ENCODE results near the gene RAG1.
A peak's percentile ranks its signal among the peaks of the same experiment; 100 is the strongest.

RAG1 gene

DNA sequence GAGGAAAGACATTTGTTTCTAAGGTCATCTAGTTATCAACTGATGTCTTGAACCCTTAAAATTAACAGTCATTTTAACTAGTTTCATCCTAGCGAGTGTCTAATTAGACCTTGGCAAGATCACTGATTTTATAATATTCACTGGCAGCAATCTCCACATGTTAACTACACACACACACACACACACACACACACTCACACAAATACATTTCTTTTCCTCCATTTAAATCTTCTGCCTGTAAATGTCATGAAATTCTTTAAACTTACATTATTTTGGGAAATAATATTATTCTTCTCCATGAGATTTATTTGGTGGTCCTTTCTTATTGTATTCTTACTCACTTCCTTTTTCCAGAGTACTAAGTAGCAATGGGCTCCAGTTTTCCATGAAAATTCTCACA, 23.6 kb downstream of the RAG1 start:
- no peak for DNase-seq

DNA sequence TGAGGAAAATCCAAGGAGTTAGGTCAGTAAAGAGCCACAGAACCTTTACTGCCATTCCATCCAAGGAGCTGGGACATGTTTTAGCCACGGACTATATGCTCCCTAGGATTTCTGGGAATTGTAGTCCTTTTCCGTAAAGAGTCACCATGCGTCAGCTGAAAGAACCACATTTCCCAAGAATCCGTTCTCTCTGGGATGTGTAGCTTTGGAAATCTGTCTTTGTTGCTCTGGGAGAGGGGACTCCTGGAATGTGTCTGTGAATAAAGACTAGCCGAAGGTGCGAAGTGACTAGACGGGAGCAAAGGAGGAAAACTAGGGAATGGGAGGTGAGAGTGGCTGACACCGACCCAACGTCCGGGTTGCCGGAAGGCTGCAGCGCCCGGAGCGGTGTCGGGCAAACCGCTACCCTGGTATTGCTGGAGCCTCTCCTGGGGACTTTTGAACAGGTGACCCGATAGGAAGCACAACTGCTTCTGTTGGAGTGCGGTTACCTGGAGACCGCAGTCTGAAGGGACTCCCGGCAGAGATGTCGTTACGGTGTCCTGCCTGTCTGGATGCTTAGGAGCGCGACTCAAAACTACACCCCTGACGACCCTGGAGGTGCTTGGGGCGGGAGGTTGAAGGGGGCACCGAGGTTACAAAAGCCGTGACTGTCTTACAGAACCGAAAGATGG, 26.6 kb downstream of the RAG1 start, which contains the start of gene IFTAP:
Gene IFTAP (plus strand): TSS at position 187 of the 674 bp plus-strand sequence. CDS start 15,602 bp downstream, outside the sequence.
- DNase-seq = peak; percentile 96

DNA sequence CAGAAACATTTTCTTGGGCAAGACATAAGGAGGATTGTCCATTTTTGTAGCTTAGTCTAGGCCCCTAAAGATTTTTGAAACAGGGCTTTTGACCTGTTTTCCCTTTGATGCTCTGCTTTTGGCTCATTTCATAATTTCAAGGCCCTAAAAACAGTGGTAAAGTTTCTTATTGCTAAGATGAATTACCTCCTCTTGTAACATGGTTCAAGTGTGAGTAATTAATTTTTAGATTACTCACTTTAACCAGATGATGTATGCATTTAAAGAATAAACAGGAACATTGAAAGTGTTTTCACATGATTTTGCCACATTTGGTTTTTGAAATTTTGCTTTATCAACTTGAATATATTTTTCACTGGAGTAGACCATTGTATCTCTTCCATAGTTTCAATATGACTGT, 29.1 kb downstream of the RAG1 start:
- DNase-seq = no peak

DNA sequence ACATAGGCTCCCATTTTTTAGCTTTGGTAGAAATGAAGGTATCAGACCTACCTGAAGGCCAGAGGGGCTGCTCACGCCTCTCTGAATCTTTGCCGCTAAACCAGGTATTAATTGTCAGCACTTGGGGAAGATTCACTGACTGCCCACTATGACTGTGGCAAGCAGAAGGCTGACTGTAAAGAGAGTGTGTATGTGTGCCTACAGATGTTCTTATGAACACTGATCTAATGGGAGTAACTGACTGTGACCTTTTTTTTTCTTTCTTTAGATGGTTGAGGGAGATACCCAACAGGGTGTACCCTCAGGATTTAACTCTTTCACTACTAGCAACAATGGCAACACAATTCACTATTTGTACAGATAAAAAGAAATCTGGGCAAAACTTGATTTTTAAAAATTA, 30.2 kb downstream of the RAG1 start, which contains the start of gene RAG2:
Gene RAG2 (minus strand): TSS at position 186 of the 400 bp plus-strand sequence. CDS start 4,068 bp downstream, outside the sequence.
- no peak for DNase-seq

DNA sequence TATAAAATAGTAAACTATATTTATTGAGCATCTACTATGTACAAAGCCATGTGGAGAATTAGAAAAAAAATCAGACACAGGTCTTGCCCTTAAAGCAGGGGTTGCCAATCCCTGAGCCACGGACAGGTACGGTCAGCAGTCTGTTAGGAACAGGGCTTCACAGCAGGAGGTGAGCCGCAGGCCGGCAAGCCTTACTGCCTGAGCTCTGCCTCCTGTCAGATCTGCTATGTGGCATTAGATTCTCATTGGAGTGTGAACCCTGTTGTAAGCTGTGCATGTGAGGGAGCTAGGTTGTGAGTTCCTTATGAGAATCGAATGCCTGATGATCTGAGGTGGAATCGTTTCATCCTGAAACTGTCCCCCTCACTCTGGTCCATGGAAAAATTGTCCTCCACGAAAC, 32.4 kb downstream of the RAG1 start:
- DNase-seq = no peak

DNA sequence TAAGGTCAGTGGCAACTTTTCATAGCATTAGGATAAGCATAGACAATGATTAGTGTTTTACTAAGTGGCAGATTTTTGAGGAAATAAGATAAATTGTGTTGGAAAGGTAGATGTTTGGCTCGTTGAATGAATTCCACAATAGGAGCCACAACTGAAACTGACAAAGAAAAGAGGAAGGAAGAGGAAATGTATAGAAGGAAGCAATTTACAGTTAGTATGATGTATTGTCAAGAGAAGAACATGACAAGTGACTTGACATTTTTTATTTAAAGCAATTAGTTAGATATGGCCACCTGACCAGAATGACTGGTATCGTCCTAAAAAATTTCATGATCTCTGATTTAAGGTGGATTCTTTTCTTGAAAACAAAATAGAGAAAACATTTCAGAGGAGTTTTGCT, 33.3 kb downstream of the RAG1 start:
- DNase-seq = no peak

DNA sequence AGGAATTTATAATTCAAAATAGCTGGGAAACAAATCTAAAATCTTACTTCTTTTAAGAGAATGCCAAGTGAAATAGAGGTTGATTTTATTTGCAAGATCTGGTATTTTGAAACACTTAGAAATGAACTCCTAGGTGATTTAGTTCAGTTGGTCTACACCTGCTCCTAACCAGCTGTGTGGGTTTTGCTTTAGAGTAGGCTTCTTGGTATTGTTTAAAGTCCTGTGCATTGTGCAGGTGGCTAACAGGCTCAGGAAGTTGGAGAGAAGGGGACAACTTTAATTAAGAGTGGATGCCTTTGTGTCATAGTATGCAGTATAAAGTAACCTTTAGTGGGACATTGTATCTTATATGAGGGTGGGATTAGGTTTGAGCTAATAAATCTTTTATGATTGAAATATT, 34.3 kb downstream of the RAG1 start:
- DNase-seq = no peak

DNA sequence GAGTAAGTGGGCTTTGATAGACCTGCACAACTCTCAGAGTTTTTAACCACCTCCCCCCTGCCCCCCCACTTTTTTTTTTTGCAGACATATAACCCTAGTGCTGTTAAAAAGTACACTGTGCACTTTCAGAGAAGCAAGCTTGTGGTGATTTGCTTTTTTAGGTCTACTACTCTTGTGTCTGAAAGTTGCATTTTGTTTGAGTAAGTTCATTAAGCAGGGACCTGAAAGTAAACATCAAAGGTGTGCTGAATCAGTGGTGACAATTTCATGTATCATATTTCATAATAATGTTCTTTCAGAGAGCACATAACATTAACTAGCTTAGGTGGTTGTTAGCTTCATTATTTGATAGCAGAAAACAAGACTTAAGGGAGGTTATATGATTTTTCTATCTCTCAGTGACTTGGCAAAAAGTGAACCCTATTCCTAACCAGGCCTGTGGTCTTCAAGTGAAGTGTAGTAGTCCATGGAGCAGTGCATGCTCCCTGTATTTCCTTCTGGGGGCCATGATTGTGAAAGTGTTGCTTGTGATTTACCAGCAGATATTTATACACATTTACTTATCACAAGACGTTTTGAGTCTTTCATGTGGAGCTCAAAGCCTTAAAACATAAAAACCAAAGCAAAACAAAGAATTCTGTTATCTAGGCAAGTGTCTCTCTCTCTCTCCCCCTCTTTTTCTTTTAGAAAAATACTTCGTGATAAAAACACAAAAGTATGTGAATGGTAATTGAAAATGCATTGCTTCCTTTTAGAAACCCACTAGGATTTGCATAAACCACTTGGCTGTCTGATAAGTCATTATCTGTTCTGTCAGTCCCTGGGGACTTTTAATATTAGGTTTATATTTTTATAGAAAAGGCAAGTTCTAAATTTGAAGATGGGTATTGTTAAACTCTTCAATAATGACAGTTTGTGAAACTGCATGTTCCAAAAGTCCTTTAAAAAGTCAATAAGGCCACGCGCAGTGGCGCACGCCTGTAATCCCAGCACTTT, 37.7 kb downstream of the RAG1 start:
- DNase-seq = no peak

DNA sequence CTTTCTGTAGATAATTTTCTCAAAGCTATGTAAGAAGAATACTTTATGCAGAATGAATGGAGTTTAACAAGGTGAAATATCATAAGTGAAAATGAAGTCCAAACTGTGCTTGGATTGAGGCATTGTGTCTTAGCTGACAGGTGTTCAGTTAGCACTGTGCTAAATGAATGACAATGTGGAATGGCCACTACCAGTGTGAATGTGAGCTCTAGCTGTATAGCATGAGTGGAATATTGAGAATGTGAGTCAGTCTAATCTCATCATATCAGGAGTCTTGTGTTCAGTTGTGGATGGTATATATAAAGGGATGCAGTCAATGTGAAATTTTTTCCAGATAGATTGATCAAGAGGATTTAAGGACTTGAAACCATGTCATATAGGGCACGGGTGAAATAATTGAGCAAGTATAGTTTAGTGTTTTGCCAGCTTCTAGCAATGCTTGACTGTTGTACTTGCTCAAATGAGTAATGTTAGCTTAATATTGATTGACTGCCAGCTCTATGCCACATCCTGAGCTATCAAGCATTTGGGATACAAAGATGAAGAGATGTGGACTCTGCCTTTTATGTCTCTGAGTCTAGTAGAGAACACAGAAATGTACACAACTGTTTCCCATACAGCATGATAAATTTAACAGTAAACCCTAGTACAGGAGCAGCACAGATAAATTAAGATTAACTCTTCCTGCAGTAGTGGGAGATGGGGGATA, 40.8 kb downstream of the RAG1 start:
- DNase-seq = no peak

DNA sequence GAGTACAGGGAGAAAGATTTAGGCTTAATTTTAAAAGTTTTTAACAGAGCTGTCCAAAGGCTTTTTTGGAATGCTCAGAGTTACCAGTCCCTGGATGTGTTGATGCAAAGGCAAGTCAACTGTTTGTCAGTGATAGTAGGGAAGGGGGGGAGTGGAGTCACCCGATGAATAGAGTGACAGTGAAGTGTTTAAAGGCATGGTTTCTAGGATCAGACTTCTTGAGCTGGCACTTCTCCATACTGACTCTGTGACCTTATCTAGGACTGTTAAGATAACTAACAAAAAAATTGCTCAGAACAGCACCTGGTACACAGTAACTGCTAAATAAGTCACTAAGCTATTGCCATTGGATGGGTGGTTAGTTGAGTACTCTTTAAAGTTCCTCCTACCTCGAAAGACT, 41.6 kb downstream of the RAG1 start:
- no peak for DNase-seq

DNA sequence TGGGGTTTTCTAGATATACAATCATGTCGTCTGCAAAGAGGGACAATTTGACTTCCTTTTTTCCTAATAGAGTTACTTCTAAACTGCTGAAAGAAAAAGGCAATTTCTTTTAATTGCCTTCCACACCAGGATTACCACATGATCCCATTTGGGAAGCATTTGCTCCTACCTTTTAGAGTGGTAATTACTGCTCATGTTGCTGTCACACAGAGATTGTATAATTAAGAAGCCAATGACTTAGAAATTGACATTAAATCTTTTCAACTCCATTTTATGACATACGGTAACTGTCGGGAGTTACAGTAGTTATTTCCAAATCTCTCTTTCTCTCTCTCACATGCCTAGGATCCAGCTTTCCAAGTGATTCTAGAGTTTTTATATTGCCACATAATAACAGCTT, 48.0 kb downstream of the RAG1 start:
- no peak for DNase-seq

DNA sequence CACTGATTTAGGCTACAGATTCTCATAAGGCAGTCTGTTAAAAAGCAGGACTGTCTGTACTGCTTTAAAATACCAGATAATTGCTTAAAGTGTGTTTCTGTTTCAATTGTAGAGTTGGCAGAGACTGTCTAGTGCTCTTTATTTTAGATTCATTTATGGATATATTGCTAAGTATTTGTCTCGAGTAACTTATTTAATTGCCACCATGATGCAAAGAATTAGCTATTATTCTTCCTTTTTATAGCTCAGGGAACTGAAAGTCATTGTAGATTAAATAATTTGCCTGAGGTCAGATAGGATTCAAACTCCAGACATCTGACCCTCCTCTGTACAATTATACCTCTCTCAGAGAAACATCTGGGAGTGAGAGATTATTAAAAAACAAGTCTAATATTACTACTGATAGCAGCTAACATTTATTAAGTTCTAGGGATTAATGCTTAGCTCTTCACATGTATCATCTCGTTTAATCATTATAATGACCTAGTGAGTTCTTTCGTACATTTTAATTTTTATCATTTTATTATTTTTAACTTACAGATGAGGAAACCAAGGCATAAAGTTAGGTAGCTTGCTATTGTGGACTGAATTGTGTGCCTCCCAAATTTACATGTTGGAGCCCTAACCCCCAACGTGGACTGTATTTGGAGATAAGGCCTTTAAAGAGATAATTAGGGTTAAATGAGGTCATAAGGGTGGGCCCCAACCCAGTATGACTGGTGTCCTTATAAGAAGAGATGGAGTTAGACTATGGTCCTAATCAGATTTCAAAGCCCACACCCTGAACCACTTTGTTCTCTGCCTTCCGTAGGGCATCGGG, 49.9 kb downstream of the RAG1 start:
- no peak for DNase-seq

DNA sequence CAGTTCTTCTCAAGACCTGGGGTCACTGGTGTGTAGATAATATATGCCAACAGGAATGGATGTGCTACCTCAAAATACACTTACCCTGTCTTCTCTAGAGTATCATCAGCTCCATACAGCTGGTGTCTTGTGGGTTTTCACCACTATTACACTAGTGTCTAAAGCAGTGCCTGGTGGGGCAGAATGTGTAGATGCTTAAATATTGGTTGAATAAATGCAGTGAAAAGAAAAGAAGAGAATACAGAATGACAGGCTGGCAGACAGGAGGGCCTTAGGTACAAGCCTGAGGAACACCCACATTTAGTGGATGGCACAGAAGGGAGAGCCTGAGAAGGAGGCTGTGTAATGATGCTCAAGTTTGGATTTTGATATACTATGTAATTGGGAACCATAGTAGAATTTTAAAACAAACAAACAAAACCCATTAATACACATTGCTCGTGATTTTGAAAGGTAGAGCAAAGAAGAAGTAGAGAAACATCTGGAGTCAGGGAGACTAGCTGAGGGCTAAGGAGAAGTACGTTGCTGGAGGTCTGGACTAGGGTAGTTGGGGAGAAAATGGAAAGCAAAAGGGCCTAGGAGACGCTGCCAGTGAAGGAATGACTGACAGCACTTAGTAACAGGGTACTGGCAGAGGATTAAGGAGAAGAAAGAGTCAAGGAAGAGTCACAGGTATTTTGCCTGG, 50.7 kb downstream of the RAG1 start:
- no peak for DNase-seq

DNA sequence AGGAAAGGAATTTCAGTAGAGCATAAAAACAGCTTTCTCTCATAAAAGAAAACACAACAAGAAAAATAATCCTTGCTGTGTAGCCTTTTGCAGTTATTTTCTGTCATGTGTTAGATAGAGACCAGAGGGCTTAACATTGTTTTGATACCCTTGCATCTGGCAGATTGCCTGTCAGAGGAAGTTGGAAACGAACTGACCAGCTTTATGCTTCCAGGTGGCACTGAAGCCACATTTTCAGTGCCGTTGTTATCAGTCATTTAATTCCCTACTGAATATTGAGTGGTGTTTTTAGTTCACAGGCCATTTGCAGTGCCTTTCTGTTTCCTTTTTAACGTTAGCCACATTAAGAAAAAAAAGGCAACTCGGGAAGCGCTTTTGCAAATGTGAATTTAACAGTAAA, 51.7 kb downstream of the RAG1 start:
- no peak for DNase-seq

DNA sequence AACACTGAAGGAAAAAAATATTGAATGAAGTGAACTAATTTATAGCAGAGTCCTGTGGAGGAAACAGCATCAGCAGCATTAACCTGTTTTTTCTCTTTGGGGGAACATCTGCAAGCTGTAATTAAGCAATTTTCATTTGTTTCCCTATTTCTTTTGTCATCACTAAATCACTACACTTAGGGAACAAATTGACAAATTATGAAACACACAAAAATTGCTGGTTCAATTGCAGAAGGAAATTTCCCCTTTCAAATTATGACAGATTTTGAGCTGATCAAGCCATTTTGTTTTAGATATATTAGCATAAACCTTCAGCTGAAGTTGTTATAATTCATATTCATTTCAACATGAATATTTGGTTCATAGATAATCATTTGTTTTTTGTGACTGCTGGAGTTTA, 52.4 kb downstream of the RAG1 start:
- DNase-seq = no peak

DNA sequence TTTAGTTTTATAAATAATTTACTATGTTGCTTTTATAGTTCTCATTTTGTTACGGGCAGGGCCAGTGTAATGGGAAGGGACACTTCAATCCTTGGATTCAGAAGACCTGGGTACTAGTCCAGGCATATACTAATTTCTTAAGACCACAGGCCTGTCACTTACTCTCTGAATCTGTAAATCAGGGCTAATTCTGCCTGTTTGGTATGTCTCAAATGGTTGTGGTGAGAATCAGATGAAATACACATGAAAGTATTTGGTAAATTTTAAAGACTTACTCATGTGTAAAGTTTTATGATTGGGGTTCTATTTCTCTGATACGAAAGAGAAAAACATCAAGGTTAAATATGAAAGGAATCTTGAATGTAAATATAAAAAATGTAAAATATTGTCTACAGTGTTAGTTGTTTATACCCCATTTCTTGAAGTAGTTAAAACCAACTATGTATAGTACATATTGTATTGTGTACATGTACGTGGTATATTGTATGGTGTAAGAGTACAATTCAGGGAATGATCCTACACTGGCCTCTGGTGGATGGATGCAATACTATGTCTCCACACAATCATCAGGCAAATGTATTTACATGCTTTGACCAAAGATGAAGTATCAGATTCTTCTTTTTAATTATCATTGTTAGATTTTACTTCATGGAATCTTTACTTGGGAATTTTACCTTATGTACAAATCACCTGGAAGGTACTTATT, 54.8 kb downstream of the RAG1 start:
- DNase-seq = no peak

DNA sequence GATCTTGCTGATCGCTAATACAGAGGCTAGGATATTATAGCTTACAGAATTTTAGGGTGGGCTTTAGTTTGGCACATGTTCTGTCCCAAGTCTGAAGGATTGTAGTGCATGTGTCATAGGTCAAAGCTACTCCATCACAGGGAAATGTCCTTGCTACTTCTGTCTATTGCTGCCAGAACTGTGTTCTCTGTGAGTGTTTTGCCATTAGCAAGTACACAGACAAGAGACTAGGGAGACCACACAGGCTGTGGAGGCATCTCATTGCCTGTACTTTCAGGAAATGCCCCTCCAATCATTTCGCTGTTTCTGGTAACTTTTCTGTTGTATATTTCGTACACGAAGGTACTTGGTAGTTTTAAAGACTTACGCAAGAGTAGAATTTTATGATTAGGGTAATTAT, 55.7 kb downstream of the RAG1 start:
- no peak for DNase-seq

DNA sequence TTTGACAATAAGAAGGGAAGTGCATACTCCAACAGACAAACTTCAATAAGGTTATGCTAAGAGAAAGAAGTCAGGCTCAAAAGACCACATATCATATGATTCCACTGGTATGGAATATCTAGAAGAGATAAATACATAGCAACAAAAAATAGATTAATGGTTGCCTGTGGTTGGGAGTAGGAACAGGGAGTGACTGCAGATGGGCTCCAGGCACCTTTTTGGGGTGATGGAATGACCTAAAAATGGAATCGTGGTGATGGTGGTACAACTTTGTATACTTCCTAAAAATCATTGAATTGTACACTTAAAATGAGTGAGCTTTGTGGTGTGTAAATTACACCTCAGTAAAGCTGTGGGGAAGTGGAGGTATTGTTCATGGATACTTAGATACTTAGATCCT, 59.2 kb downstream of the RAG1 start:
- no peak for DNase-seq

DNA sequence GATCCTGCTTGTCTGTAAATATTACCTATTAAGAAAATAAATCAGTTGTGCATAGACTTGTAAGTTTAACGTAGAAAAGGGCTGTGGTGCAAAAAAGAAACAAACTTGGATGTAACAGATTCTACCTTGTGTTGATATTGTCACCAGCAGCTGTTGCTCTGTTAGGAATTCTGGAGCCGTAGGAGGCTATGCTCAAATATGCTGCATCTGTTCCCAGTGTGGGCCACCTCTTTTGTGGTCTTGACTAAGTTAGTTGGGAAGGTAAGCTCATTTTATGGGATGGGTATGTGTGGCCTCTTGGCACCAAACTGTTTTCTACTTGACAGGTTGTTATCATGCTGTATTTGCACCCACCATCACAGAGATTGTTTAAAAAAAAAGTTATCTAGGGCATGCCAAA, 59.7 kb downstream of the RAG1 start:
- no peak for DNase-seq

DNA sequence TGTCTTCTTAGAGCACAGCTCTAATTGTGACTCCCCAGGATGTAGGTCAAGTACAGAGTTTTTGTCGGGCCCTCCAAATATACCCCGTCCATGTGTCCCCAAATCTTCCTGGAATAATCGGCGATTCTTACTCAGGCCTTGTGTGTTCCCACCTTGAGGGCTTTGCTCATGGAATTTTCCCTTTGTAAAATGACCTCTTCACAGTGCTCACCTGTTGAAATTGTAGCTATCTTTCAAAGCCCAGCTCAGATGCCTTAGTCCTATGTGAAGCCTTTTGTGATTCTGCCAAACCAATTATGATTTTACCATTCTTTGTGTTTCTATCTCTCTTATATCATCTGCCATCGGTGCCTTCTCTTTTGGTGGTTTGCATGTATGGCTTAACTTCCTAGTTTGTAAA, 60.3 kb downstream of the RAG1 start:
- DNase-seq = no peak

DNA sequence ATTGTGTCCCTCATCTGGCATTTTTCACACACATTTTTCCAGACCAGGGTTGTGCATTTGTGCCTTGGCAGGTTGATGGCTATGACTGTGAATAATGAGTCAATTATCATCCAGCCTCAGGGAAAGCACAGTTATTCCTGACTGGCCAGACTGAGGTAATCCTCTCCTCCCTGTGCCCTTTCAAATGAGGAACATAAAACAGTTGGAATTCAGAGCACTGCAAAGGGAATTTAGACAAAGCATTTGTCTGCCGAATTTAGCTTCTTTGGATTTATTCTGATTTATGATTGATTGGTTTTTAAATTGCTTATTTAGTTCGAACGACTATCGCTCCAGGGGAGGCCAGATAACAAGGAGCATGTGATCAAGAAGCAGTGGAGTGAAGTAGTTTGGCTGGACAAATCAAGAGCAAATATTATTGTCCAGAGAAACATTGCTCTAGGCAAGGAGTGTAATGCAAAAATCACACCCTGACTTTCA, 61.0 kb downstream of the RAG1 start:
- DNase-seq = no peak

Measured in NCI-H187 treated with DMSO at 0.1 percent for 48 hours (cell line).